ENCODE measurements around the gene WDFY2. TPM values are rescaled to one million over a fixed set of nuclear protein-coding genes. Genes with fewer than 3 reads are reported as not detected.
A peak's percentile ranks its signal among the peaks of the same experiment; 100 is the strongest.

The WDFY2 gene
- total RNA-seq, 4 donors from 2014 or later, result 12.9 to 23.2 (median 17.1) TPM

- Histone ChIP-seq H3K36me3 (no peaks in the 10 kb centered on the region), H3K9me3 (no peaks in the 10 kb centered on the region), H3K4me1 (peaks cover 0 to 34% (median 6%) of the 10 kb centered on the region in 4 donors), H3K27me3 (no peaks in the 10 kb centered on the region), H3K27ac (peak overlapping the region in 2 of 4 donors; percentile 36 to 45), H3K4me3 (no peak overlapping the region)
- TF ChIP-seq EP300 (IDR thresholded peaks at IDR 0.05), result no peak
- TF ChIP-seq POLR2A (IDR thresholded peaks at IDR 0.05), result no peak
- no peak for TF ChIP-seq CTCF (IDR thresholded peaks at IDR 0.05)
- 46 to 64% methylated on average over 7 of the region's 7 CpGs for WGBS, 2 donors
- no peak for DNase-seq (ENCODE audit: low spot score in 2 of 2)
Observed at GRCh38 chr13:51625555-51626345, 41.5 kb downstream of the WDFY2 start.

GRCh38 chr13:51626749-51627148 lies 42.5 kb downstream of the WDFY2 start:
- no peak for DNase-seq (ENCODE audit: low spot score in 2 of 2)
- H3K9me3 ChIP-seq, result no peaks in the 10 kb centered on the region
- H3K27ac ChIP-seq, result peak overlapping the region in 1 of 4 donors; percentile 16
- no peak for TF ChIP-seq CTCF (IDR thresholded peaks at IDR 0.05)
- no peak for TF ChIP-seq EP300 (IDR thresholded peaks at IDR 0.05)
- TF ChIP-seq POLR2A (IDR thresholded peaks at IDR 0.05), result no peak
- peaks cover 0 to 38% (median 6%) of the 10 kb centered on the region in 4 donors for H3K4me1 ChIP-seq
- H3K36me3 ChIP-seq, result no peaks in the 10 kb centered on the region
- WGBS, 2 donors, result 90 to 96% methylated on average over 3 of the region's 3 CpGs
- no peak overlapping the region for H3K4me3 ChIP-seq
- H3K27me3 ChIP-seq, result no peaks in the 10 kb centered on the region

- TF ChIP-seq POLR2A (IDR thresholded peaks at IDR 0.05) (no peak), CTCF (IDR thresholded peaks at IDR 0.05) (no peak), EP300 (IDR thresholded peaks at IDR 0.05) (no peak)
- Histone ChIP-seq H3K4me1 (peaks cover 0 to 46% (median 10%) of the 10 kb centered on the region in 4 donors), H3K27me3 (no peaks in the 10 kb centered on the region), H3K36me3 (no peaks in the 10 kb centered on the region), H3K4me3 (no peak overlapping the region), H3K27ac (no peak overlapping the region), H3K9me3 (no peaks in the 10 kb centered on the region)
- 81 to 94% methylated on average over 16 to 20 of the region's 21 CpGs for WGBS, 2 donors
- DNase-seq (ENCODE audit: low spot score in 2 of 2), result no peak
Observed at GRCh38 chr13:51628059-51628852, 44.0 kb downstream of the WDFY2 start.

- WGBS, 2 donors, result 63 to 69% methylated on average over 2 of the region's 2 CpGs
- no peak for DNase-seq (ENCODE audit: low spot score in 2 of 2)
- TF ChIP-seq EP300 (IDR thresholded peaks at IDR 0.05) (no peak), CTCF (IDR thresholded peaks at IDR 0.05) (no peak), POLR2A (IDR thresholded peaks at IDR 0.05) (no peak)
- Histone ChIP-seq H3K4me3 (no peak overlapping the region), H3K4me1 (peaks cover 0 to 58% (median 14%) of the 10 kb centered on the region in 4 donors), H3K27ac (peak overlapping the region in 1 of 4 donors; percentile 4), H3K36me3 (no peaks in the 10 kb centered on the region), H3K27me3 (no peaks in the 10 kb centered on the region), H3K9me3 (no peaks in the 10 kb centered on the region)
Observed at GRCh38 chr13:51629491-51630287, 45.4 kb downstream of the WDFY2 start.

Data from tibial nerve (tissue), 4 donors.